K562 (cell line): ENCODE results near the gene LZTS2. TPM values are rescaled to one million over a fixed set of nuclear protein-coding genes. Genes with fewer than 3 reads are reported as not detected.

Source experiments
- ATAC-seq: fragments of 200-7000 bp; cut with Tn5 transposase; 3 replicates; pipeline ENCODE4 v1.9.1; 2020; ENCODE audit warnings: moderate library complexity
- BruUV-seq: library from RNA; stranded (reverse); fragments of 400-500 nt; replicated peaks from 2 replicates; lab custom pipeline; 2021; lab: Mats Ljungman, UMichigan
- CTCF ChIA-PET: fragments of 300-600 bp; formaldehyde crosslinking; extraction: SDS; loops from one replicate; lab custom pipeline; 2021; ENCODE audit warnings: low intra/inter-chr PET ratio; lab: Yijun Ruan, JAX
- POLR2A ChIA-PET: fragments of 300-600, 350-650 bp; sonication (Branson Sonifier 250); formaldehyde crosslinking; extraction: SDS; loops from one replicate; lab custom pipeline; 2021; ENCODE audit warnings: antibody characterized with exemption, inconsistent platforms; lab: Yijun Ruan, JAX
- DNase-seq, 4 experiments: peaks; one replicate each; pipeline versions ENCODE4 v3.0.0 to v3.0.0-alpha.2; 2011 to 2018; ENCODE audit warnings: low spot score in 3 of 4, mixed read lengths in 3 of 4; ENCODE audit errors: extremely low read depth in 1 of 4
- FAIRE-seq: peaks from 2 replicates; lab custom pipeline; 2011; peaks lifted over from hg19 to GRCh38; lab: Jason Lieb, UNC
- H2AFZ ChIP-seq: 2 replicates; pipeline ENCODE4 v1.6.0; 2011; ENCODE audit warnings: low read depth, low read length, control low read depth, inconsistent platforms
- H3K27ac ChIP-seq: fragments of 200-600 bp; 3 replicates; pipeline ENCODE4 v1.8.0; 2011; ENCODE audit warnings: low read depth, mild to moderate bottlenecking, control low read depth, inconsistent platforms, low read length, moderate library complexity, mixed read lengths; ENCODE audit errors: extremely low read depth
- H3K27me3 ChIP-seq, 2 experiments: fragments of 300-600 bp in 1 of 2; 2 replicates in 1 of 2; 3 replicates in 1 of 2; pipeline versions ENCODE4 v1.6.0 to v1.8.0; 2011; ENCODE audit warnings: inconsistent platforms in 2 of 2, low read length in 2 of 2, mild to moderate bottlenecking in 1 of 2, mixed read lengths in 1 of 2, moderate library complexity in 1 of 2; ENCODE audit not compliant: control insufficient read depth in 2 of 2, insufficient read depth in 2 of 2
- H3K36me3 ChIP-seq: fragments of 300-600 bp; 3 replicates; pipeline ENCODE4 v1.8.0; 2011; ENCODE audit warnings: mild to moderate bottlenecking, low read length, inconsistent platforms; ENCODE audit not compliant: control insufficient read depth, insufficient read depth
- H3K4me1 ChIP-seq, 2 experiments: fragments of 200-600 bp in 1 of 2; replicated peaks in 1 of 2; 2 replicates in 1 of 2; 3 replicates in 1 of 2; pipeline versions ENCODE4 v1.5.1 to v1.8.0; 2011; ENCODE audit warnings: inconsistent platforms in 2 of 2, low read length in 2 of 2, mild to moderate bottlenecking in 1 of 2, mixed read lengths in 1 of 2, moderate library complexity in 1 of 2; ENCODE audit not compliant: control insufficient read depth in 2 of 2, insufficient read depth in 2 of 2
- H3K4me2 ChIP-seq: 2 replicates; pipeline ENCODE4 v1.6.1; 2011; ENCODE audit warnings: low read length, control low read depth, inconsistent platforms, mixed read lengths; ENCODE audit not compliant: insufficient read depth
- H3K4me3 ChIP-seq: fragments of 200-600 bp; sonication (generic), shearing (Covaris generic); 2 replicates; pipeline ENCODE4 v1.5.1; 2016; ENCODE audit warnings: control low read depth, inconsistent platforms
- H3K79me2 ChIP-seq: fragments of 200-600 bp; 3 replicates; pipeline ENCODE4 v1.8.0; 2011; ENCODE audit warnings: low read length, inconsistent platforms; ENCODE audit not compliant: control insufficient read depth, insufficient read depth
- H3K9ac ChIP-seq, 2 experiments: 2 replicates each; pipeline versions ENCODE4 v1.6.0 to v1.6.1; 2011; ENCODE audit warnings: low read depth in 2 of 2, low read length in 2 of 2, control low read depth in 1 of 2, inconsistent platforms in 1 of 2, mild to moderate bottlenecking in 1 of 2, mixed read lengths in 1 of 2; ENCODE audit not compliant: insufficient read depth in 1 of 2
- H3K9me1 ChIP-seq: one replicate; pipeline ENCODE4 v1.6.0; 2011; ENCODE audit warnings: inconsistent platforms, mild to moderate bottlenecking, low read length, moderate library complexity; ENCODE audit not compliant: control insufficient read depth, insufficient read depth
- H3K9me3 ChIP-seq: replicated peaks from 2 replicates; pipeline ENCODE4 v1.5.1; 2011; ENCODE audit warnings: low read depth, low read length, inconsistent platforms; ENCODE audit not compliant: control insufficient read depth, insufficient read depth
- H4K20me1 ChIP-seq: replicated peaks from 2 replicates; pipeline ENCODE4 v1.6.1; 2011; ENCODE audit warnings: low read length, inconsistent platforms, mixed read lengths; ENCODE audit not compliant: control insufficient read depth, insufficient read depth
- ADNP ChIP-seq: fragments of 200-800 bp; sonication (Bioruptor generic); IDR thresholded peaks from 2 replicates; pipeline ENCODE4 v1.6.1; 2016; ENCODE audit warnings: missing genetic modification characterization, missing compliant biosample characterization
- CBX2 ChIP-seq: fragments of 200-600 bp; sonication (generic); IDR thresholded peaks from one replicate; pipeline ENCODE4 v1.6.1; 2012; ENCODE audit warnings: mild to moderate bottlenecking, low read length, inconsistent platforms; ENCODE audit not compliant: insufficient read depth, poor library complexity, severe bottlenecking
- GABPA ChIP-seq: fragments of 200-800 bp; sonication (Bioruptor generic); conservative IDR thresholded peaks from 2 replicates; pipeline ENCODE4 v1.6.1; 2016; ENCODE audit warnings: low read depth, missing genetic modification characterization, missing compliant biosample characterization
- HDAC1 ChIP-seq, 2 experiments: fragments of 450-650 bp; IDR thresholded peaks; 2 replicates each; pipeline ENCODE4 v1.6.1; 2016 to 2017; ENCODE audit warnings: inconsistent platforms in 1 of 2, mild to moderate bottlenecking in 1 of 2, moderate library complexity in 1 of 2
- MEIS2 ChIP-seq: fragments of 450-650 bp; IDR thresholded peaks from 2 replicates; pipeline ENCODE4 v1.6.1; 2014; ENCODE audit warnings: mild to moderate bottlenecking; ENCODE audit not compliant: partially characterized antibody
- MTA3 ChIP-seq: fragments of 450-650 bp; formaldehyde crosslinking; IDR thresholded peaks from 2 replicates; pipeline ENCODE4 v1.6.1; 2017; ENCODE audit warnings: mild to moderate bottlenecking, borderline replicate concordance
- NFRKB ChIP-seq: fragments of 450-650 bp; IDR thresholded peaks from 2 replicates; pipeline ENCODE4 v1.6.1; 2016; ENCODE audit warnings: low read depth
- PATZ1 ChIP-seq: fragments of 250-450 bp; sonication (Bioruptor Pico); IDR thresholded peaks from 2 replicates; pipeline ENCODE4 v1.5.0; 2020; ENCODE audit warnings: mild to moderate bottlenecking, borderline replicate concordance
- PHF20 ChIP-seq: fragments of 450-650 bp; IDR thresholded peaks from 2 replicates; pipeline ENCODE4 v1.6.1; 2018; ENCODE audit not compliant: partially characterized antibody
- POLR2A ChIP-seq: fragments of 450-650 bp; conservative IDR thresholded peaks from 2 replicates; pipeline ENCODE4 v1.6.1; 2016
- TFAP4 ChIP-seq: sonication (generic); formaldehyde crosslinking; IDR thresholded peaks from 2 replicates; pipeline ENCODE4 v1.8.0; 2022; ENCODE audit warnings: missing genetic modification reagents, mild to moderate bottlenecking, moderate library complexity, borderline replicate concordance
- WGBS: fragments of 100-300 bp; shearing (Covaris generic); methylation state at CpG from one replicate; pipeline ENCODE4 v1.1.6; 2016; ENCODE audit warnings: low coverage, mixed read lengths; ENCODE audit not compliant: insufficient coverage; ENCODE audit errors: missing lambda C conversion rate; 5-methylcytosine and 5-hydroxymethylcytosine counted together
- in situ Hi-C: fragments of 300-500 bp; cut with MboI; formaldehyde crosslinking; loops from 4 replicates; pipeline ENCODE4 v1.15.0; 2018; ENCODE audit warnings: inconsistent platforms, mixed read lengths
- intact Hi-C: fragments of 100-400 bp; cut with micrococcal nuclease; formaldehyde crosslinking; loops from 2 replicates; pipeline ENCODE4 v1.14.2; 2022
- polyA plus RNA-seq, 8 experiments: library from polyadenylated mRNA; depleted of rRNA in 4 of 8; stranded (reverse) in 5 of 8; unstranded in 3 of 8; fragments of >200 nt; fragmentation: Nextera tagmentation in 2 of 8; fragmentation: Illumina TruSeq in 1 of 8; extraction: Ambion mirVana in 2 of 8; extraction: Trizol in 1 of 8; gene quantifications; 2 replicates each; pipeline versions ENCODE4 v1.2.1 to v1.2.3, GENCODE V29; 2011 to 2014; ENCODE audit warnings: inconsistent platforms in 1 of 8, missing spikeins in 1 of 8
- total RNA-seq, 7 experiments: library from RNA; depleted of rRNA in 6 of 7; stranded (reverse); fragments of >200 nt in 6 of 7; fragmentation: Illumina TruSeq in 2 of 7; extraction: Trizol in 2 of 7; gene quantifications; 2 replicates each; pipeline versions ENCODE4 v1.2.1 to v1.2.3, GENCODE V29; 2011 to 2021; ENCODE audit warnings: low replicate concordance in 1 of 7

The LZTS2 gene
- total and polyA plus RNA-seq, 9 of the 15 experiments (the other 6 are each of a cell fraction or from before 2014, with no cell fraction given): 0.23 to 42.5 (median 14.7) TPM

- Histone ChIP-seq H4K20me1 (no peaks in the 10 kb centered on the region), H3K36me3 (no peaks in the 10 kb centered on the region), H3K9me3 (no peaks in the 10 kb centered on the region), H3K4me2 (peak overlapping the region; percentile 87), H3K27ac (peak overlapping the region; percentile 80), H3K4me3 (peak overlapping the region; percentile 44), H3K79me2 (no peaks in the 10 kb centered on the region), H2AFZ (peak overlapping the region; percentile 94), H3K9ac (peak overlapping the region; percentile 78 to 95), H3K27me3 (no peaks in the 10 kb centered on the region), H3K4me1 (peaks cover 13 to 21% of the 10 kb centered on the region in 2 experiments), H3K9me1 (no peaks in the 10 kb centered on the region)
- TSS peak; percentile 98 for BruUV-seq
- in situ Hi-C loops: no loop called here
- DNase-seq (peak; percentile 89 to 96 (median 92)), FAIRE-seq (peak; percentile 97), ATAC-seq (peak; percentile 98)
- 7% methylated on average over 37 of the region's 40 CpGs for WGBS
- intact Hi-C loops: loop anchor here (2.0 to 5.0 kb wide), 2 partner anchors 24 to 99 kb away; no protein-coding TSS in a partner anchor
- CTCF ChIA-PET: interaction anchor here (0.9 to 3.7 kb wide), 3 partner anchors 17 to 100 kb away, joined by 3 to 37 read pairs (median 12); no protein-coding TSS in a partner anchor
- POLR2A ChIA-PET: interaction anchor here (0.6 to 1.8 kb wide), 11 partner anchors 10 to 1308 kb away, joined by 3 to 13 read pairs (median 4); partner anchors contain the start of gene KAZALD1
- TF ChIP-seq POLR2A (peak; percentile 82), PATZ1 (CRISPR knock-in tag) (no peak), CBX2 (no peak), NFRKB (no peak), MEIS2 (peak; percentile 59), MTA3 (0 out of 2 replicates have a peak, but pooled peaks have one; percentile 28), HDAC1 (IDR thresholded peaks at IDR 0.05) (peak in 1 of 2 experiments; percentile 12; a peak in 1 of 4 replicates), TFAP4 (peak; percentile 43; the same call in 1 of the 2 replicates), GABPA (tag) (peak; percentile 79), PHF20 (peak; percentile 36), ADNP (tag) (no peak)
Measured at GRCh38 chr10:101042667-101043362, 43.2 kb downstream of the LZTS2 start.
